ENCODE results near the gene FFAR1. TPM values are rescaled to one million over a fixed set of nuclear protein-coding genes. Genes with fewer than 3 reads are reported as not detected.
"Not testable (repeated sequence)": the region's sequence is repeated elsewhere in the genome, so short reads cannot be mapped to it uniquely, and the experiment has no call there.

FFAR1 gene
- total RNA-seq, 4 donors from 2014 or later = 0.21 TPM; not detected in 3

GRCh38 chr19:35368378-35368777, 20.7 kb downstream of the FFAR1 start:
- H3K27me3 ChIP-seq = no peaks in the 10 kb centered on the region
- H3K9me3 ChIP-seq = no peaks in the 10 kb centered on the region
- no peak overlapping the region for H3K4me3 ChIP-seq
- H3K36me3 ChIP-seq = no peaks in the 10 kb centered on the region
- no peak overlapping the region for H3K27ac ChIP-seq
- no peak for DNase-seq
- intact Hi-C loops (cut with DNase I; ENCODE audit: low total_unique reads) = no loop called here
- TF ChIP-seq POLR2A (IDR thresholded peaks at IDR 0.05) (no peak), CTCF (IDR thresholded peaks at IDR 0.05) (no peak)
- no peaks in the 10 kb centered on the region for H3K4me1 ChIP-seq

DNA sequence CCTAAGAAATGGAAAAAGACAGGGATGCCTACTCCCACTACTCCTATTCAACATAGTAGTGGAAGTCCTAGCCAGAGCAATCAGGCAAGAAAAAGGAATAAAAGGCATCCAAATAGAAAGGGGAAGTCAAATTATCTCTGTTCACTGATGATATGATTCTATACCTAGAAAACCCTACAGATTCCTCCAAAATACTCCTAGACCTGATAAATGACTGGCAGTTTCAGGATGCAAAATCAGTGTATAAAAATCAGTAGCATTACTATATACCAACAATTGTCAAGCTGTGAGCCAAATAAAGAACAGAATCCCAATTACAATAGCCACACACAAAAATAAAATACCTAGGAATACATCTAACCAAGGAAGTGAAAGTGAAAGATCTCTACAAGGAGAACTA, 21.8 kb downstream of the FFAR1 start:
- Histone ChIP-seq H3K4me3 (no peak overlapping the region), H3K36me3 (no peaks in the 10 kb centered on the region), H3K4me1 (no peaks in the 10 kb centered on the region), H3K27ac (no peak overlapping the region), H3K27me3 (no peaks in the 10 kb centered on the region), H3K9me3 (no peaks in the 10 kb centered on the region)
- no peak for DNase-seq
- TF ChIP-seq POLR2A (IDR thresholded peaks at IDR 0.05) (no peak), CTCF (IDR thresholded peaks at IDR 0.05) (no peak)
- intact Hi-C loops (cut with DNase I; ENCODE audit: low total_unique reads) = no loop called here

DNA sequence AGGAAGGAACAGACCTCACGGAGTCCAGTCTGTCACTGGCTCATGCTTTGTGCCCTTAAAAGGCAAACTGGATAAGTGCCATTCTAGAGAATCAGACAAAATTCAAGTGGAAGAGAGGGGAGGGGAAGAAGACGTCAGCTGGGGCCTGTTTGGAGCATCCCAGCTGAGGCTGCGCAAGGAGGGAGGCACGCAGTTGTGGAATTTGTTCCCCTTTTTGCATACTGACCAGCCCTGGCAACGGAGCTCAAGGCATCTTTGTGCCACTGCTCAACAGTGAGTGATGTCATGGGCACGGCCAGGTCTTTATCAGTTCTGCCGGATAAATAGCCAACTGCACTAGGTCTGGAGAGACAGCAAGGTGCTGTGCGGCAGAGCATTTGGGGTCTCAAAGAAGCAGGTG, 23.0 kb downstream of the FFAR1 start, which contains the start of gene GPR42:
TSS of gene GPR42 (plus strand) at position 347 of the 400 bp plus-strand sequence. CDS start 292 bp downstream, outside the sequence.
- intact Hi-C loops (cut with DNase I; ENCODE audit: low total_unique reads) = no loop called here

GRCh38 chr19:35373492-35373891, 25.8 kb downstream of the FFAR1 start:
- no peak for TF ChIP-seq POLR2A (IDR thresholded peaks at IDR 0.05)
- no peak for TF ChIP-seq CTCF (IDR thresholded peaks at IDR 0.05)
- intact Hi-C loops (cut with DNase I; ENCODE audit: low total_unique reads) = no loop called here

More for the DNA sequence above, 23.0 kb downstream of the FFAR1 start, which contains the start of gene GPR42:
- no peak for TF ChIP-seq POLR2A (IDR thresholded peaks at IDR 0.05)
- no peak for TF ChIP-seq CTCF (IDR thresholded peaks at IDR 0.05)
- H3K4me1 ChIP-seq = no peaks in the 10 kb centered on the region
- H3K4me3 ChIP-seq = no peak within 1 kb of the TSS
- no peaks in the 10 kb centered on the region for H3K27me3 ChIP-seq
- no peaks in the 10 kb centered on the region for H3K36me3 ChIP-seq
- no peaks in the 10 kb centered on the region for H3K9me3 ChIP-seq
- no peak within 1 kb of the TSS for H3K27ac ChIP-seq
- no peak for DNase-seq

GRCh38 chr19:35374031-35374430, 26.3 kb downstream of the FFAR1 start:
- H3K36me3 ChIP-seq; DNase-seq; H3K27ac ChIP-seq; H3K4me3 ChIP-seq; H3K4me1 ChIP-seq; H3K27me3 ChIP-seq; H3K9me3 ChIP-seq; intact Hi-C loops (cut with DNase I; ENCODE audit: low total_unique reads): not testable (repeated sequence)

More at GRCh38 chr19:35373492-35373891, 25.8 kb downstream of the FFAR1 start:
- no peaks in the 10 kb centered on the region for H3K4me1 ChIP-seq
- H3K9me3 ChIP-seq = no peaks in the 10 kb centered on the region
- H3K27ac ChIP-seq = no peak overlapping the region
- no peak for DNase-seq
- no peaks in the 10 kb centered on the region for H3K36me3 ChIP-seq
- no peaks in the 10 kb centered on the region for H3K27me3 ChIP-seq
- H3K4me3 ChIP-seq = no peak overlapping the region

Measured in uterus (tissue), 4 donors.